HepG2 (cell line): Measurements from ENCODE around the gene PITX3. TPM values are rescaled to one million over a fixed set of nuclear protein-coding genes. Genes with fewer than 3 reads are reported as not detected.

ENCODE experiments used
- ATF7 ChIP-seq, 2 experiments: fragments of 450-650 bp in 1 of 2; sonication (generic) in 1 of 2; formaldehyde crosslinking in 1 of 2; IDR thresholded peaks; 2 replicates each; pipeline versions ENCODE4 v1.4.0 to v1.6.1; 2016 to 2020; ENCODE audit warnings: antibody characterized with exemption in 1 of 2, mild to moderate bottlenecking in 1 of 2, missing genetic modification reagents in 1 of 2
- CBFB ChIP-seq: sonication (generic); formaldehyde crosslinking; IDR thresholded peaks from 2 replicates; pipeline ENCODE4 v1.4.0; 2020; ENCODE audit warnings: missing genetic modification reagents
- CENPBD1 ChIP-seq: sonication (generic); formaldehyde crosslinking; IDR thresholded peaks from 2 replicates; pipeline ENCODE4 v1.8.0; 2022; ENCODE audit warnings: missing genetic modification reagents, low read depth, mild to moderate bottlenecking, borderline replicate concordance
- HNRNPK ChIP-seq: fragments of 200-400 bp; formaldehyde crosslinking; IDR thresholded peaks from 2 replicates; pipeline ENCODE4 v1.6.1; 2018; ENCODE audit warnings: low read length, low read depth, moderate library complexity, mild to moderate bottlenecking; ENCODE audit not compliant: poor library complexity, severe bottlenecking
- KLF12 ChIP-seq: sonication (generic); formaldehyde crosslinking; IDR thresholded peaks from 2 replicates; pipeline ENCODE4 v1.4.0; 2020; ENCODE audit warnings: missing genetic modification reagents, borderline replicate concordance
- PHF20 ChIP-seq: sonication (generic); formaldehyde crosslinking; IDR thresholded peaks from 2 replicates; pipeline ENCODE4 v1.5.0; 2020; ENCODE audit warnings: mild to moderate bottlenecking, missing genetic modification reagents
- PHF5A ChIP-seq: IDR thresholded peaks from one replicate; pipeline ENCODE4 v1.6.1; 2018; ENCODE audit warnings: low read depth, missing genetic modification reagents; ENCODE audit not compliant: unreplicated experiment
- RXRB ChIP-seq: IDR thresholded peaks from 2 replicates; pipeline ENCODE4 v1.6.1; 2016; ENCODE audit warnings: borderline replicate concordance, missing genetic modification reagents, missing compliant biosample characterization
- SALL1 ChIP-seq: sonication (generic); formaldehyde crosslinking; IDR thresholded peaks from 2 replicates; pipeline ENCODE4 v1.8.0; 2022; ENCODE audit warnings: mild to moderate bottlenecking, missing genetic modification reagents
- SMYD3 ChIP-seq: sonication (generic); formaldehyde crosslinking; IDR thresholded peaks from 2 replicates; pipeline ENCODE4 v1.8.1; 2023; ENCODE audit warnings: mild to moderate bottlenecking, missing genetic modification reagents
- TOE1 ChIP-seq: sonication (generic); formaldehyde crosslinking; IDR thresholded peaks from 2 replicates; pipeline ENCODE4 v1.4.0; 2020; ENCODE audit warnings: mild to moderate bottlenecking, missing genetic modification reagents
- XBP1 ChIP-seq: sonication (generic); formaldehyde crosslinking; IDR thresholded peaks from 2 replicates; pipeline ENCODE4 v1.5.0; 2020; ENCODE audit warnings: missing genetic modification reagents
- ZBTB20 ChIP-seq: sonication (generic); formaldehyde crosslinking; IDR thresholded peaks from 2 replicates; pipeline ENCODE4 v1.8.1; 2023; ENCODE audit warnings: missing genetic modification reagents, low read depth, mild to moderate bottlenecking, borderline replicate concordance
- ZBTB21 ChIP-seq: sonication (generic); formaldehyde crosslinking; IDR thresholded peaks from 2 replicates; pipeline ENCODE4 v1.4.0; 2020; ENCODE audit warnings: missing genetic modification reagents
- ZBTB42 ChIP-seq: sonication (generic); formaldehyde crosslinking; IDR thresholded peaks from 2 replicates; pipeline ENCODE4 v1.5.0; 2020; ENCODE audit warnings: mild to moderate bottlenecking, missing genetic modification reagents
- ZFP41 ChIP-seq: sonication (generic); formaldehyde crosslinking; IDR thresholded peaks from 2 replicates; pipeline ENCODE4 v1.4.0; 2020; ENCODE audit warnings: mild to moderate bottlenecking, missing genetic modification reagents, borderline replicate concordance
- ZNF264 ChIP-seq: sonication (generic); formaldehyde crosslinking; IDR thresholded peaks from 2 replicates; pipeline ENCODE4 v1.4.0; 2020; ENCODE audit warnings: missing genetic modification reagents
- ZNF3 ChIP-seq: IDR thresholded peaks from 2 replicates; pipeline ENCODE4 v1.7.0; 2017; ENCODE audit warnings: inconsistent platforms
- ZNF331 ChIP-seq: sonication (generic); formaldehyde crosslinking; IDR thresholded peaks from 2 replicates; pipeline ENCODE4 v1.4.0; 2020; ENCODE audit warnings: missing genetic modification reagents
- ZNF550 ChIP-seq: sonication (generic); formaldehyde crosslinking; IDR thresholded peaks from 2 replicates; pipeline ENCODE4 v1.4.0; 2020; ENCODE audit warnings: mild to moderate bottlenecking, missing genetic modification reagents, borderline replicate concordance
- ZNF598 ChIP-seq: sonication (generic); formaldehyde crosslinking; IDR thresholded peaks from 2 replicates; pipeline ENCODE4 v1.5.1; 2020; ENCODE audit warnings: mild to moderate bottlenecking, missing genetic modification reagents, borderline replicate concordance
- ZNF724P ChIP-seq: sonication (generic); formaldehyde crosslinking; IDR thresholded peaks from 2 replicates; pipeline ENCODE4 v1.8.0; 2022; ENCODE audit warnings: missing genetic modification reagents, borderline replicate concordance
- ZNF841 ChIP-seq: sonication (generic); formaldehyde crosslinking; IDR thresholded peaks from 2 replicates; pipeline ENCODE4 v1.8.1; 2023; ENCODE audit warnings: missing genetic modification reagents, borderline replicate concordance
- polyA plus RNA-seq, 8 experiments: library from polyadenylated mRNA; depleted of rRNA in 3 of 8; stranded (reverse) in 7 of 8; unstranded in 1 of 8; fragments of >200 nt; fragmentation: Illumina TruSeq in 4 of 8; extraction: Trizol in 4 of 8; gene quantifications; 2 replicates each; pipeline versions ENCODE4 v1.2.1 to v1.2.3, GENCODE V29; 2011 to 2016; ENCODE audit warnings: low read depth in 4 of 8, missing spikeins in 1 of 8, mixed read lengths in 1 of 8; ENCODE audit not compliant: insufficient read depth in 1 of 8
- total RNA-seq, 5 experiments: library from RNA; depleted of rRNA; stranded (reverse); fragments of >200 nt; fragmentation: Illumina TruSeq; extraction: Trizol; gene quantifications; 2 replicates each; pipeline ENCODE4 v1.2.3, GENCODE V29; 2016; ENCODE audit warnings: low read depth in 1 of 5
- TF ChIP-seq, protein P1 (sequence below): IDR thresholded peaks from 2 replicates; pipeline ENCODE4 v1.6.1; 2012; ENCODE audit warnings: low read depth, low read length, improper control_type of control experiment
- TF ChIP-seq, protein P2 (sequence below): IDR thresholded peaks from 2 replicates; pipeline ENCODE4 v1.6.1; 2016

Gene PITX3
- total and polyA plus RNA-seq, 2 of the 13 experiments (the other 11 are each of a cell fraction or from before 2014, with no cell fraction given), result not detected

GRCh38 chr10:102225646-102226541, 15.4 kb downstream of the PITX3 start, which contains the start of gene ELOVL3 (continued):
- TF ChIP-seq, protein P1, sequence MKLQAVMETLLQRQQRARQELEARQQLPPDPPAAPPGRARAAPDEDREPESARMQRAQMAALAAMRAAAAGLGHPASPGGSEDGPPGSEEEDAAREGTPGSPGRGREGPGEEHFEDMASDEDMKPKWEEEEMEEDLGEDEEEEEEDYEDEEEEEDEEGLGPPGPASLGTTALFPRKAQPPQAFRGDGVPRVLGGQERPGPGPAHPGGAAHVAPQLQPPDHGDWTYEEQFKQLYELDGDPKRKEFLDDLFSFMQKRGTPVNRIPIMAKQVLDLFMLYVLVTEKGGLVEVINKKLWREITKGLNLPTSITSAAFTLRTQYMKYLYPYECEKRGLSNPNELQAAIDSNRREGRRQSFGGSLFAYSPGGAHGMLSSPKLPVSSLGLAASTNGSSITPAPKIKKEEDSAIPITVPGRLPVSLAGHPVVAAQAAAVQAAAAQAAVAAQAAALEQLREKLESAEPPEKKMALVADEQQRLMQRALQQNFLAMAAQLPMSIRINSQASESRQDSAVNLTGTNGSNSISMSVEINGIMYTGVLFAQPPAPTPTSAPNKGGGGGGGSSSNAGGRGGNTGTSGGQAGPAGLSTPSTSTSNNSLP, result no peak
- TF ChIP-seq XBP1 (CRISPR knock-in tag), result no peak
- TF ChIP-seq PHF5A (CRISPR knock-in tag), result no peak
- peak; percentile 55; the same call in 1 of the 2 replicates for TF ChIP-seq ZNF264 (CRISPR knock-in tag)
- TF ChIP-seq ZFP41 (CRISPR knock-in tag), result peak; percentile 97; the same call in 1 of the 2 replicates
- peak; percentile 76 for TF ChIP-seq ZNF331
- TF ChIP-seq HNRNPK, result no peak
- TF ChIP-seq, protein P2, sequence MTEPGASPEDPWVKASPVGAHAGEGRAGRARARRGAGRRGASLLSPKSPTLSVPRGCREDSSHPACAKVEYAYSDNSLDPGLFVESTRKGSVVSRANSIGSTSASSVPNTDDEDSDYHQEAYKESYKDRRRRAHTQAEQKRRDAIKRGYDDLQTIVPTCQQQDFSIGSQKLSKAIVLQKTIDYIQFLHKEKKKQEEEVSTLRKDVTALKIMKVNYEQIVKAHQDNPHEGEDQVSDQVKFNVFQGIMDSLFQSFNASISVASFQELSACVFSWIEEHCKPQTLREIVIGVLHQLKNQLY (CRISPR knock-in tag), result peak; percentile 19; the same call in 1 of the 2 replicates
- peak; percentile 71; the same call in 1 of the 2 replicates for TF ChIP-seq CBFB (CRISPR knock-in tag)
- TF ChIP-seq ZNF3 (CRISPR knock-in tag), result no peak
- no peak for TF ChIP-seq ZBTB21
- no peak; the same call in 1 of the 2 replicates for TF ChIP-seq PHF20 (CRISPR knock-in tag)
- peak; percentile 50; the same call in 1 of the 2 replicates for TF ChIP-seq RXRB (CRISPR knock-in tag)
- peak; percentile 97 for TF ChIP-seq SMYD3 (CRISPR knock-in tag)
- TF ChIP-seq ZNF724P (CRISPR knock-in tag), result peak; percentile 98
- TF ChIP-seq ZBTB20, result peak; percentile 46; the same call in 1 of the 2 replicates
- no peak; the same call in 1 of the 2 replicates for TF ChIP-seq ZNF841 (CRISPR knock-in tag)
- TF ChIP-seq ZNF550, result no peak
- 0 out of 2 replicates have a peak, but pooled peaks have one; percentile 29 for TF ChIP-seq KLF12
- peak; percentile 97 for TF ChIP-seq SALL1 (CRISPR knock-in tag)
- no peak for TF ChIP-seq CENPBD1 (CRISPR knock-in tag)
- 0 out of 2 replicates have a peak, but pooled peaks have one; percentile 60 for TF ChIP-seq ZBTB42 (CRISPR knock-in tag)
- TF ChIP-seq TOE1 (CRISPR knock-in tag), result no peak
- TF ChIP-seq ZNF598 (CRISPR knock-in tag), result peak; percentile 96; the same call in 1 of the 2 replicates
- no peak for TF ChIP-seq ATF7 (IDR thresholded peaks at IDR 0.05)
- peak; percentile 75 for TF ChIP-seq ATF7 (CRISPR knock-in tag; IDR thresholded peaks at IDR 0.05)
